ENCODE measurements around the gene NFAM1. TPM values are rescaled to one million over a fixed set of nuclear protein-coding genes. Genes with fewer than 3 reads are reported as not detected.
A peak's percentile ranks its signal among the peaks of the same experiment; 100 is the strongest.

Gene NFAM1
- polyA plus RNA-seq, 4 donors = 0.22 to 1.9 (median 0.98) TPM

- no peak overlapping the region for H3K4me3 ChIP-seq (ENCODE audit: low read depth in 1 of 3, low read length in 3 of 3)
- H3K36me3 ChIP-seq (ENCODE audit: control insufficient read depth in 3 of 3, insufficient read depth in 2 of 3, low read depth in 1 of 3, low read length in 3 of 3) = no peaks in the 10 kb centered on the region
- H3K27ac ChIP-seq (ENCODE audit: low read depth in 1 of 3, low read length in 2 of 3) = no peak overlapping the region
- H3K27me3 ChIP-seq (ENCODE audit: control insufficient read depth in 3 of 3, insufficient read depth in 3 of 3, low read length in 3 of 3) = peaks cover 0 to 3% (median 0%) of the 10 kb centered on the region in 3 donors
- DNase-seq (no peak), FAIRE-seq (no peak)
- peaks cover 0 to 10% (median 0%) of the 10 kb centered on the region in 3 donors for H3K4me1 ChIP-seq (ENCODE audit: control insufficient read depth in 3 of 3, insufficient read depth in 2 of 3, low read depth in 1 of 3, low read length in 2 of 3)
- WGBS, 3 donors = 86 to 92% (median 92%) methylated on average over 18 of the region's 18 CpGs
- no peaks in the 10 kb centered on the region for H3K9me3 ChIP-seq (ENCODE audit: control insufficient read depth in 2 of 2, insufficient read depth in 1 of 2, low read depth in 1 of 2, low read length in 1 of 2)
Observed at GRCh38 chr22:42400811-42401534, 31.2 kb downstream of the NFAM1 start.

DNA sequence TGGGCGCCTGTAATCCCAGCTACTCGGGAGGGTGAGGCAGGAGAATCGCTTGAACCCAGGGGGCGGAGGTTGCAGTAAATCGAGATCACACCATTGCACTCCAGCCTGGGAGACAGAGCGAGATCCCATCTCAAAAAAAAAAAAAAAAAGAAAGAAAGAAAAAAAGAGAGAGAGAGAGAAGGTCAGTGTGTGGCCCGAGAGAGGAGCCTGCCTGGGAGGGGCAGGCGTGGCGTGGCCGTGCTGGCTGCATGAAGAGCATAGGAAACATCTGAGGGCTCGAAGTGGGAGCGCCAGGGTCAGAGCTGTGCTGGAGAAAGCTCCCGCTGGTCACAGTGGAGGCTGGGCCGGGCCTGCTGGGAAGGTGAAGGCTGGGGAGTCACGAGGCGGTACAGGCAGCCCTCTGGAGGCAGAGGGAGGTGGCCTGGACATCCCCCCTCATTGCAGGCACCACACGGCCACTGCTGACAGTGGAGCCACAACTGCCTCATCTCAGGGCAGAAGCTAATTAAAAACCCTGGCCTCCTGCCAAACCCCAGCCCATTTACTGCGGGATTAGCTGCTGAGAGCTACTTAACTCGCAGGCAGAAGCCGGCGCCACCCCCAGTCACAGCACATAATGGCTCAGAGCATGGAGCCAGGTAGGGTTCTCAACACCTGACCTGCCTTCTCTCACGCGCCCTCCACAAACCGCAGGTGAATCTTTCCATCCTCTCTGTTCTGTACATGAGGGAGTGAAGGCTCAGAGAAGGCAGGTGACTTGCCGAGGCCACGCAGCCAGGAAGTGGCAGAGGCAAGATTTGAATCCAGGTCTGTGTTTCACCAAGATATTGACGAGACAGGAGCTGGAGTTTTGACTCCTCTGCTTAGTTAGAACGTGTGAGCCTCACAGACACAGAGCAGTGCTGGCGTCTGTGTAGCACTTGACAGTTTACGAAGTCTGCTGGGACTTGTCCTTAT, 32.6 kb downstream of the NFAM1 start:
- no peaks in the 10 kb centered on the region for H3K36me3 ChIP-seq (ENCODE audit: control insufficient read depth in 3 of 3, insufficient read depth in 2 of 3, low read depth in 1 of 3, low read length in 3 of 3)
- H3K4me1 ChIP-seq (ENCODE audit: control insufficient read depth in 3 of 3, insufficient read depth in 2 of 3, low read depth in 1 of 3, low read length in 2 of 3) = peaks cover 0 to 10% (median 0%) of the 10 kb centered on the region in 3 donors
- no peak overlapping the region for H3K4me3 ChIP-seq (ENCODE audit: low read depth in 1 of 3, low read length in 3 of 3)
- no peak overlapping the region for H3K27ac ChIP-seq (ENCODE audit: low read depth in 1 of 3, low read length in 2 of 3)
- FAIRE-seq (no peak), DNase-seq (peak; percentile 27 to 59)
- H3K27me3 ChIP-seq (ENCODE audit: control insufficient read depth in 3 of 3, insufficient read depth in 3 of 3, low read length in 3 of 3) = peaks cover 0 to 3% (median 0%) of the 10 kb centered on the region in 3 donors
- H3K9me3 ChIP-seq (ENCODE audit: control insufficient read depth in 2 of 2, insufficient read depth in 1 of 2, low read depth in 1 of 2, low read length in 1 of 2) = no peaks in the 10 kb centered on the region
- 50 to 60% (median 58%) methylated on average over 28 to 30 of the region's 30 CpGs for WGBS, 3 donors

GRCh38 chr22:42397332-42398249, 34.6 kb downstream of the NFAM1 start:
- Histone ChIP-seq H3K36me3 (ENCODE audit: control insufficient read depth in 3 of 3, insufficient read depth in 2 of 3, low read depth in 1 of 3, low read length in 3 of 3) (no peaks in the 10 kb centered on the region), H3K27ac (ENCODE audit: low read depth in 1 of 3, low read length in 2 of 3) (no peak overlapping the region), H3K9me3 (ENCODE audit: control insufficient read depth in 2 of 2, insufficient read depth in 1 of 2, low read depth in 1 of 2, low read length in 1 of 2) (no peaks in the 10 kb centered on the region), H3K4me1 (ENCODE audit: control insufficient read depth in 3 of 3, insufficient read depth in 2 of 3, low read depth in 1 of 3, low read length in 2 of 3) (peaks cover 0 to 10% (median 0%) of the 10 kb centered on the region in 3 donors), H3K27me3 (ENCODE audit: control insufficient read depth in 3 of 3, insufficient read depth in 3 of 3, low read length in 3 of 3) (no peaks in the 10 kb centered on the region), H3K4me3 (ENCODE audit: low read depth in 1 of 3, low read length in 3 of 3) (no peak overlapping the region)
- 65 to 78% (median 73%) methylated on average over 15 of the region's 15 CpGs for WGBS, 3 donors
- FAIRE-seq (no peak), DNase-seq (no peak)

DNA sequence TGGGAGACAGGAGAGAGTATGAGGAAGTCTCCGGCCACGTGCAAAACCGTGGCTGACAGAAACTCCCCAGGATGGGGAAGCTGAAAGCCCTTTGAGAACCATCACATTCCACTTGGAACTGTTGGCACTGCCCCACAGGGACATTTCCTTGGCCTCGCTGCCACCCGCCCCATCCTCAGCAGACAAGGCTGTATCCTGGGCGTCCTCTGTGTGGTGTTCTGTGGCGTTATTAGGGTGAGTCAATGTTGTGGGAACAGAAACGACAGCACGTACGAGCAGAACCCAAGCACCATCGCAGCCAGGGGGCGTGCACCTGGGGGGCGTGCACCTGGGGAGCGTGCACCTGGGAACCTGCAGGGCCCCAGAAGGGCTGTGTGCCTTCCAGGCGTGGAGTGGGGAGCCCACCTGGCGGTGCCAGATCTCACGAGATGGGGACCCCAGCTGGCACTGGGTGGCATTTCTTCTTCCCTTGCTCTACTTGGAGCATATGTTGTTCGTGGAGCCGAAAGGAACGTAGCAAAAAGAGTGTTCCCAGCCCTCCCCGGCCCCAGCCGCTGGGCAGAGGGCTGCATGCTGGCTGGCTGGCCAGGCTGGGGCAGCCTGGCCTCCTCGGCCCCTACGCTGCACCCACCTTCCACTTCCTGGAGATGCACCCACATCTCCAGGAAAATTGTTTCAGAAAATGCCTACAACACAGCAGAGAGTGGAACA, 35.4 kb downstream of the NFAM1 start:
- no peak overlapping the region for H3K4me3 ChIP-seq (ENCODE audit: low read depth in 1 of 3, low read length in 3 of 3)
- 58 to 60% (median 59%) methylated on average over 24 of the region's 24 CpGs for WGBS, 3 donors
- DNase-seq (no peak), FAIRE-seq (no peak)
- peaks cover 0 to 10% (median 0%) of the 10 kb centered on the region in 3 donors for H3K4me1 ChIP-seq (ENCODE audit: control insufficient read depth in 3 of 3, insufficient read depth in 2 of 3, low read depth in 1 of 3, low read length in 2 of 3)
- H3K27me3 ChIP-seq (ENCODE audit: control insufficient read depth in 3 of 3, insufficient read depth in 3 of 3, low read length in 3 of 3) = peaks cover 0 to 3% (median 0%) of the 10 kb centered on the region in 3 donors
- H3K36me3 ChIP-seq (ENCODE audit: control insufficient read depth in 3 of 3, insufficient read depth in 2 of 3, low read depth in 1 of 3, low read length in 3 of 3) = no peaks in the 10 kb centered on the region
- H3K27ac ChIP-seq (ENCODE audit: low read depth in 1 of 3, low read length in 2 of 3) = no peak overlapping the region
- no peaks in the 10 kb centered on the region for H3K9me3 ChIP-seq (ENCODE audit: control insufficient read depth in 2 of 2, insufficient read depth in 1 of 2, low read depth in 1 of 2, low read length in 1 of 2)

- no peak overlapping the region for H3K4me3 ChIP-seq (ENCODE audit: low read depth in 1 of 3, low read length in 3 of 3)
- DNase-seq = no peak
- H3K9me3 ChIP-seq (ENCODE audit: control insufficient read depth in 2 of 2, insufficient read depth in 1 of 2, low read depth in 1 of 2, low read length in 1 of 2) = no peaks in the 10 kb centered on the region
- no peaks in the 10 kb centered on the region for H3K4me1 ChIP-seq (ENCODE audit: control insufficient read depth in 3 of 3, insufficient read depth in 2 of 3, low read depth in 1 of 3, low read length in 2 of 3)
- H3K36me3 ChIP-seq (ENCODE audit: control insufficient read depth in 3 of 3, insufficient read depth in 2 of 3, low read depth in 1 of 3, low read length in 3 of 3) = no peaks in the 10 kb centered on the region
- peaks cover 0 to 3% (median 0%) of the 10 kb centered on the region in 3 donors for H3K27me3 ChIP-seq (ENCODE audit: control insufficient read depth in 3 of 3, insufficient read depth in 3 of 3, low read length in 3 of 3)
- no peak overlapping the region for H3K27ac ChIP-seq (ENCODE audit: low read depth in 1 of 3, low read length in 2 of 3)
- no peak for FAIRE-seq
- WGBS, 3 donors = 75 to 92% (median 90%) methylated on average over 6 to 7 of the region's 7 CpGs
Observed at GRCh38 chr22:42389143-42389542, 43.1 kb downstream of the NFAM1 start.

DNA sequence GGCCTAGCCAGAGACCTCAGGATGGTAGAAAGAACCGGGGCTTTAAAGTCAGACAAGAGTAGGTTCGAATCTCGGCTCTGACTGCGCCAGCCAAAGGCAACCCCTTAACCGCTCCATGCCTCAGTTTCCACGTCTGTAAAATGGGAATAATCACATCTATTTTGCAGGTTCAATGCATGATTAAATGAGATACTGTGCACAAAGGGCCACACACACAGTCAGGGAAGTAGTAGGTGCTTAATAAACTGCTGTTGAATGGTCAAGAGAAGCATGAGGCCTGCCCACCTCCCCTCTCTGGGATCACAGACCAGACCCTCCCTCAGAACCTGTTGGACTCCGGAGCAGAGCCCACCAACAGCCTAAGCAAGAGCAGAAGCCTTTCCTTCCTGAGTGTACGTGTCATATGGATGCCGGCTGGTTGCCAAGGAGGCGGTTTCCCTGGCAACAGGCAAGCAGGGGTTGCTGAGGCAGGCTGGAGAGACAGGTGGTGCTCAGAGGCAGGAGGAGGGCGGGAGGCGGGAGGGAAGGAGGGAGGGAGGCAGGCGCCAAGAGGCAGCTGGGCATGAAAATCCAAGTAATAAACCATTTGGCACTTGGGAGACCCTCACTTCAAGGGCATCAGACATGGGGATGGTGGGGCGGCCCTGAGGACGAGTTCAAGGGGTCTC, 43.9 kb downstream of the NFAM1 start:
- no peaks in the 10 kb centered on the region for H3K36me3 ChIP-seq (ENCODE audit: control insufficient read depth in 3 of 3, insufficient read depth in 2 of 3, low read depth in 1 of 3, low read length in 3 of 3)
- DNase-seq (peak; percentile 16 to 37), FAIRE-seq (no peak)
- peaks cover 0 to 7% (median 0%) of the 10 kb centered on the region in 3 donors for H3K4me1 ChIP-seq (ENCODE audit: control insufficient read depth in 3 of 3, insufficient read depth in 2 of 3, low read depth in 1 of 3, low read length in 2 of 3)
- no peak overlapping the region for H3K4me3 ChIP-seq (ENCODE audit: low read depth in 1 of 3, low read length in 3 of 3)
- no peaks in the 10 kb centered on the region for H3K9me3 ChIP-seq (ENCODE audit: control insufficient read depth in 2 of 2, insufficient read depth in 1 of 2, low read depth in 1 of 2, low read length in 1 of 2)
- peaks cover 0 to 3% (median 0%) of the 10 kb centered on the region in 3 donors for H3K27me3 ChIP-seq (ENCODE audit: control insufficient read depth in 3 of 3, insufficient read depth in 3 of 3, low read length in 3 of 3)
- 68 to 79% (median 73%) methylated on average over 13 to 15 of the region's 15 CpGs for WGBS, 3 donors
- peak overlapping the region in 1 of 3 donors; percentile 17 for H3K27ac ChIP-seq (ENCODE audit: low read depth in 1 of 3, low read length in 2 of 3)

DNA sequence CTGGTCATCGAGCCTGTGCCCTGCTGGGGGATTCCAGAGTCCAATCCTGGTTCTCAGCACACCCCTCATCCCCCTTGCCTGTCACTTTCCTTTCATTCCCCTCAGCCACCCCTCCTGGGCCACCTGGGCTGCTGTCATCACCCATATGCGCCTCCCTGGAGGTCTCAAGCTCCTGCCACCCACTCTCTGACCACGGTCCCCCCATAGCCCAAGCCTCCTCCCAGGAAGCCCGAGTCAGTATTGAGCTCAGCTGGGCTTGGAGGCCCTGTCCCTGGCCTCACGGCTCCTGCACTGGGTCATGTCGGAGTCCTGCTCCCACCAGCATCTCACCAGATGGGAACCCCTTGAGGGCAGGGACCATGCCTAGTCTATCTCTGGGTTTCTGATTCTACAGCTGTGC, 44.6 kb downstream of the NFAM1 start:
- H3K4me1 ChIP-seq (ENCODE audit: control insufficient read depth in 3 of 3, insufficient read depth in 2 of 3, low read depth in 1 of 3, low read length in 2 of 3) = peaks cover 0 to 13% (median 0%) of the 10 kb centered on the region in 3 donors
- no peak overlapping the region for H3K4me3 ChIP-seq (ENCODE audit: low read depth in 1 of 3, low read length in 3 of 3)
- no peak overlapping the region for H3K27ac ChIP-seq (ENCODE audit: low read depth in 1 of 3, low read length in 2 of 3)
- no peaks in the 10 kb centered on the region for H3K36me3 ChIP-seq (ENCODE audit: control insufficient read depth in 3 of 3, insufficient read depth in 2 of 3, low read depth in 1 of 3, low read length in 3 of 3)
- FAIRE-seq (no peak), DNase-seq (no peak)
- 77 to 93% (median 82%) methylated on average over 6 of the region's 6 CpGs for WGBS, 3 donors
- no peaks in the 10 kb centered on the region for H3K9me3 ChIP-seq (ENCODE audit: control insufficient read depth in 2 of 2, insufficient read depth in 1 of 2, low read depth in 1 of 2, low read length in 1 of 2)
- peaks cover 0 to 3% (median 0%) of the 10 kb centered on the region in 3 donors for H3K27me3 ChIP-seq (ENCODE audit: control insufficient read depth in 3 of 3, insufficient read depth in 3 of 3, low read length in 3 of 3)

Data from small intestine (tissue), 7 donors.